HFFc6 (cell line): ENCODE data around the gene ADORA3. TPM values are rescaled to one million over a fixed set of nuclear protein-coding genes. Genes with fewer than 3 reads are reported as not detected.

Source experiments
- DNase-seq: peaks from one replicate; pipeline ENCODE4 v3.0.0-alpha.2; 2018
- H3K27ac Mint-ChIP-seq: 2 replicates; pipeline ENCODE4 v1.8.0; 2020; ENCODE audit warnings: mild to moderate bottlenecking, mixed read lengths
- H3K27me3 Mint-ChIP-seq: 2 replicates; pipeline ENCODE4 v1.8.0; 2021; ENCODE audit warnings: mild to moderate bottlenecking, moderate library complexity, mixed read lengths; ENCODE audit not compliant: insufficient read depth
- H3K36me3 Mint-ChIP-seq: 2 replicates; pipeline ENCODE4 v1.8.0; 2021; ENCODE audit warnings: low read depth, mixed read lengths
- H3K4me1 Mint-ChIP-seq: 2 replicates; pipeline ENCODE4 v1.8.0; 2020; ENCODE audit warnings: low read depth, mixed read lengths
- H3K4me3 Mint-ChIP-seq: 2 replicates; pipeline ENCODE4 v1.8.0; 2020; ENCODE audit warnings: mild to moderate bottlenecking, moderate library complexity, mixed read lengths
- H3K9me3 Mint-ChIP-seq: 2 replicates; pipeline ENCODE4 v1.8.0; 2020; ENCODE audit warnings: mild to moderate bottlenecking, mixed read lengths
- total RNA-seq, 6 experiments: library from RNA; stranded (reverse); fragmentation: NEBNext Ultra II Directional; extraction: Animal tissue kit (Norgen Biotek cat#: 25700); gene quantifications; 2 replicates in 1 of 6; 3 replicates in 5 of 6; pipeline ENCODE4 v1.2.3, GENCODE V29; 2021
- TF ChIP-seq, protein P1 (sequence below): fragments of 200-600 bp; sonication (generic); IDR thresholded peaks from 2 replicates; pipeline ENCODE4 v1.5.0; 2021; ENCODE audit warnings: antibody characterized with exemption, mild to moderate bottlenecking

Gene ADORA3
- total RNA-seq, 6 experiments from 2014 or later, result not detected

DNA sequence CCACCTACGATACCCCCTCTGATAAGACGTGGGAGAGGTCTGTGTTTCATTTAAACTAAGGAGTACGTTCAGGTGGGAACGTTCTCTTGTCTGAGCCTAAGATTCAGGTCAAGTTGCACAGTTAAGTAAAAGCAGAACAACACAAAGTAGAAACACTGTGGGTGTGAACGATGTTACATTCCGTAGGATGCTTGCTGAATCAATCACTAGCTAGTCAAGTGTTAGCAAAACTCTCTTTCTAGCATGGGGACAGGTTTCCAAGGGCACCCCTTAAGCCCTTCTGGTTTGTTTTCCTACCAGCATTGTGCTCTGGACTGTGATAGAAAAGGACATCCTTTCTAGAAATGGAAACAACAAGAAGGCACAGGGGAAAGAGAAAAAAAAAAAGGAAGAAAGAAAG is 16.3 kb downstream of the ADORA3 start:
- H3K4me3 Mint-ChIP-seq, result no peak overlapping the region
- H3K9me3 Mint-ChIP-seq, result no peaks in the 10 kb centered on the region
- TF ChIP-seq, protein P1, sequence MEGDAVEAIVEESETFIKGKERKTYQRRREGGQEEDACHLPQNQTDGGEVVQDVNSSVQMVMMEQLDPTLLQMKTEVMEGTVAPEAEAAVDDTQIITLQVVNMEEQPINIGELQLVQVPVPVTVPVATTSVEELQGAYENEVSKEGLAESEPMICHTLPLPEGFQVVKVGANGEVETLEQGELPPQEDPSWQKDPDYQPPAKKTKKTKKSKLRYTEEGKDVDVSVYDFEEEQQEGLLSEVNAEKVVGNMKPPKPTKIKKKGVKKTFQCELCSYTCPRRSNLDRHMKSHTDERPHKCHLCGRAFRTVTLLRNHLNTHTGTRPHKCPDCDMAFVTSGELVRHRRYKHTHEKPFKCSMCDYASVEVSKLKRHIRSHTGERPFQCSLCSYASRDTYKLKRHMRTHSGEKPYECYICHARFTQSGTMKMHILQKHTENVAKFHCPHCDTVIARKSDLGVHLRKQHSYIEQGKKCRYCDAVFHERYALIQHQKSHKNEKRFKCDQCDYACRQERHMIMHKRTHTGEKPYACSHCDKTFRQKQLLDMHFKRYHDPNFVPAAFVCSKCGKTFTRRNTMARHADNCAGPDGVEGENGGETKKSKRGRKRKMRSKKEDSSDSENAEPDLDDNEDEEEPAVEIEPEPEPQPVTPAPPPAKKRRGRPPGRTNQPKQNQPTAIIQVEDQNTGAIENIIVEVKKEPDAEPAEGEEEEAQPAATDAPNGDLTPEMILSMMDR, result no peak
- no peaks in the 10 kb centered on the region; the same call in 1 of the 2 replicates for H3K27me3 Mint-ChIP-seq
- peaks cover 30% of the 10 kb centered on the region for H3K4me1 Mint-ChIP-seq
- no peak for DNase-seq
- H3K36me3 Mint-ChIP-seq, result no peaks in the 10 kb centered on the region
- H3K27ac Mint-ChIP-seq, result no peak overlapping the region

DNA sequence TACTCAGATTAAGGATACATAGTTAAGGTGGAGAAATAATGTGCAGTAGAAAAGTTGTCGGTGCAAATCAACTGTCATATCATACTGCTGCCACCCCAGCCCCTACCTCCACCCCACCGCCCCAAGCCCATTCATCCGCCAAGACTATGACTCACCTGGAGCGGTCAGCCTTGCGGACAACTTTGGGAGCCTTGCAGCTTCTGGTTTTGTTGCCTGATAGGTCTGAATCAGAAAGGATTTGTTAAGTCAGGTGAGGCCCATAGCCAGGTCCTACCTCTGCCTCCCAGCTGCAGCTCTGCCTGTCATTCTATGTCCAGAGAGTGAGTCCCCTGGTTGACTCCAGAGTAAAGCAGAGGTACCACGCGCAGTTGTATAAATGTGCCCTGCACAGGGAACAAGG is 17.0 kb downstream of the ADORA3 start:
- TF ChIP-seq, protein P1, result no peak

DNA sequence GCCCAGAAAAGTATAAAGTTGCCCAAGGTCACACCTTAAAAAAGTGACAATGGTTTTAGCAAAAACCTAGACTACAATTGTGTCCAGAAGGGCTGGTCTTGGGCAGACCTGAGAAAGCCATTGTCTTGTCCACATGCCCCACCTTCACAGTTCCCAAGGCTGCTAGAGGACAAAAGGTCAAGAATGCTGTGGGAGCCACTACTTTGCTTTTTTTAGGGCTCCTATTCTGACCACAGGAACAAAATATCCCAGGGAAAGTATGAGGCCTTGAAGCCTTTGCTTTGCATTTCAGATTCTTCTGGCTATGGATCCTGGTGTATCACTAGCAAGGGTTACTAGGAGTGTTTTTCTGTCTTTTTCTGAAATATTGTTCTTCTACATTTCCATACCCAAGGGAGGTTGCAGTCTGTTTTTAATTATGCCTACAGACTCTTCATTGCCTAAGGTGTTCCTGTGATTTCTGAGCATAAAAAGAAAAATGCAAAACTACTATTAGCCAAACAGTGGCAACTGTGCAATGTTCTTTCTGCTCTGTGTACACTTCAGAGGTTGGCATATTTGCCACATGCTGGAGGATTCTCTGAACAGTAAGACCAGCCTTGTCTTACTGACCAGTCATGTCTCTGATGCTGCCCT is 18.9 kb downstream of the ADORA3 start:
- Mint-ChIP-seq H3K9me3 (no peaks in the 10 kb centered on the region), H3K36me3 (no peaks in the 10 kb centered on the region), H3K27me3 (no peaks in the 10 kb centered on the region), H3K27ac (no peak overlapping the region), H3K4me3 (no peak overlapping the region), H3K4me1 (peaks cover 33% of the 10 kb centered on the region)
- TF ChIP-seq, protein P1, result no peak
- no peak for DNase-seq

More for the DNA sequence above, 17.0 kb downstream of the ADORA3 start:
- Mint-ChIP-seq H3K4me3 (no peak overlapping the region), H3K27ac (no peak overlapping the region), H3K27me3 (no peaks in the 10 kb centered on the region; the same call in 1 of the 2 replicates), H3K9me3 (no peaks in the 10 kb centered on the region), H3K4me1 (peaks cover 37% of the 10 kb centered on the region), H3K36me3 (no peaks in the 10 kb centered on the region)
- no peak for DNase-seq

DNA sequence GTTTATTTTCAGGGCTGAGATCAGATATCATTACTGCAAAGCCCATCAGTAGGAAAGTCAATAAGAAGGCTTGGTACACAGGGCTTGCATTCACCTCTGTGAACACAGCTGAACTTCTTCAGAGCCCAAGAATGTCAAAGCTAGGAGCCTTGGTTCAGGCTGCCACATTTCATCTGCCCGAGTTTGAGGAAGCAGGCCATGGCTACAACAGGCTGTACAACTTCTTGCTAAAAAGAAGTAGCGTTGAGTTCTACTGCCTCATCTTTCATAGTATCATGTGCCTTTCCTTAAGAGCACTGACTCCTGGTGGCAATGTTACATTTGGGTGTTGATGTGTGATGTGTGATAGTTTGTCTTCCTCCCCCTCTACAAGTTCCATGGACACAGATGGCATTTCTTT is 19.6 kb downstream of the ADORA3 start:
- TF ChIP-seq, protein P1, result no peak
- no peak overlapping the region for H3K4me3 Mint-ChIP-seq
- no peaks in the 10 kb centered on the region for H3K36me3 Mint-ChIP-seq
- peaks cover 33% of the 10 kb centered on the region for H3K4me1 Mint-ChIP-seq
- H3K27ac Mint-ChIP-seq, result no peak overlapping the region
- DNase-seq, result no peak
- H3K9me3 Mint-ChIP-seq, result no peaks in the 10 kb centered on the region
- no peaks in the 10 kb centered on the region for H3K27me3 Mint-ChIP-seq

DNA sequence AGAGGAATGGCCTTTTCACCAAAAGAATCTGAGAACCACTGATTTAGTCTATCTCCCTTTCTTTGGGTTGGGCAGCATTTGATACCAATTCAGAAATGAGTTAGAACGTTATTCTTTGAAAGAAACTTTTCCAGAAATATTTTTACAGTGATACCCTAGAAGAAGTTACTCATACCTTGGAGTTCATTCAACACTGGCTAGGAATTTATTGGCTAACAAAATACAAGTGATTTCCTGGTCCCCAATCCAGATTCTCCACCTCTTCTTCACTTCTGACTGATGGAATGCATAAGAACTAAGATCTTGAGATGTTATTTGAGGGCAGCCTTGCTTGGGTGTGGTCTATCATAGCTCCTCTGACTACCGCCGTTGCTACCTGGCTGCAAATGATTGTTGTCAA is 20.3 kb downstream of the ADORA3 start:
- peak; percentile 36 for DNase-seq
- H3K9me3 Mint-ChIP-seq, result no peaks in the 10 kb centered on the region
- TF ChIP-seq, protein P1, result no peak
- peaks cover 33% of the 10 kb centered on the region for H3K4me1 Mint-ChIP-seq
- no peak overlapping the region for H3K27ac Mint-ChIP-seq
- no peaks in the 10 kb centered on the region for H3K27me3 Mint-ChIP-seq
- H3K36me3 Mint-ChIP-seq, result no peaks in the 10 kb centered on the region
- H3K4me3 Mint-ChIP-seq, result no peak overlapping the region
